ENCODE data around the gene ABLIM2.

- TF ChIP-seq POLR2A (IDR thresholded peaks at IDR 0.05; ENCODE audit: low read length) (no peak), MAFK (IDR thresholded peaks at IDR 0.05; ENCODE audit: partially characterized antibody) (no peak), EP300 (IDR thresholded peaks at IDR 0.05) (no peak), JUN (IDR thresholded peaks at IDR 0.05) (no peak), USF2 (IDR thresholded peaks at IDR 0.05) (no peak), HDAC2 (IDR thresholded peaks at IDR 0.05) (no peak), CTCF (IDR thresholded peaks at IDR 0.05) (no peak), CBX8 (IDR thresholded peaks at IDR 0.05) (no peak), BHLHE40 (IDR thresholded peaks at IDR 0.05; ENCODE audit: low read depth, low read length) (no peak), JUNB (IDR thresholded peaks at IDR 0.05) (no peak), ZNF302 (CRISPR knock-in tag; IDR thresholded peaks at IDR 0.05) (no peak), RAD21 (conservative IDR thresholded peaks at IDR 0.05 in 1 of 2, IDR thresholded peaks at IDR 0.05 in 1 of 2) (no peak), EHF (CRISPR knock-in tag; IDR thresholded peaks at IDR 0.05) (no peak), MYC (IDR thresholded peaks at IDR 0.05; ENCODE audit: borderline replicate concordance, low read length) (no peak)
Measured at GRCh38 chr4:8085491-8086117, 73.0 kb downstream of the ABLIM2 start.
